Body of pancreas (tissue), 4 donors: ENCODE data around the gene TMC1. TPM values are rescaled to one million over a fixed set of nuclear protein-coding genes. Genes with fewer than 3 reads are reported as not detected.

Source experiments
- ATAC-seq: fragments of 150-250 bp; one replicate; pipeline ENCODE4 v1.9.1; 2016
- DNase-seq, 4 donors: peaks; one replicate each; pipeline ENCODE4 v3.0.0-alpha.2; 2019
- H3K27ac ChIP-seq, 4 donors: fragments of 200-600 bp; sonication (generic); 1 replicate in 3 of 4; 2 replicates in 1 of 4; pipeline versions ENCODE4 v1.5.1 to v1.6.1; 2016 to 2019; ENCODE audit warnings: mild to moderate bottlenecking in 1 of 4, mixed read lengths in 1 of 4, moderate library complexity in 1 of 4
- H3K27me3 ChIP-seq, 2 donors: fragments of 200-600 bp; sonication (generic); one replicate each; pipeline ENCODE4 v1.6.0; 2016; ENCODE audit warnings: mild to moderate bottlenecking in 1 of 2
- H3K36me3 ChIP-seq, 2 donors: fragments of 200-600 bp; sonication (generic); replicated peaks in 1 of 2; 2 replicates each; pipeline ENCODE4 v1.5.1; 2016; ENCODE audit warnings: low read depth in 2 of 2; ENCODE audit not compliant: insufficient read depth in 1 of 2
- H3K4me1 ChIP-seq: fragments of 200-600 bp; sonication (generic); one replicate; pipeline ENCODE4 v1.6.0; 2016
- H3K4me3 ChIP-seq, 2 donors: fragments of 200-600 bp; sonication (generic); 1 replicate in 1 of 2; 2 replicates in 1 of 2; pipeline ENCODE4 v1.5.1; 2016 to 2019
- H3K9me3 ChIP-seq, 3 donors: fragments of 200-600 bp; sonication (generic); 1 replicate in 2 of 3; 2 replicates in 1 of 3; pipeline ENCODE4 v1.5.1; 2016
- CTCF ChIP-seq, 7 experiments: fragments of 450-650 bp in 4 of 7; fragments of 200-600 bp in 3 of 7; sonication (generic) in 3 of 7; IDR thresholded peaks; one replicate each; pipeline ENCODE4 v1.5.1; 2016 to 2019; ENCODE audit warnings: antibody characterized with exemption in 7 of 7
- POLR2A ChIP-seq, 3 donors: fragments of 450-650 bp; IDR thresholded peaks; one replicate each; pipeline ENCODE4 v1.6.1; 2016; ENCODE audit warnings: antibody characterized with exemption in 3 of 3, mild to moderate bottlenecking in 2 of 3
- WGBS, 2 donors: methylation state at CpG; one replicate each; pipeline ENCODE4 v1.1.5; 2017; 5-methylcytosine and 5-hydroxymethylcytosine counted together
- intact Hi-C: fragments of 100-400 bp; cut with DNase I; formaldehyde crosslinking; loops from one replicate; pipeline ENCODE4 v1.15.1; 2023
- total RNA-seq, 2 donors: library from RNA; depleted of rRNA; stranded (reverse); fragments of >200 nt; gene quantifications; one replicate each; pipeline ENCODE4 v1.1.0, GENCODE V29; 2016

TMC1 gene
- total RNA-seq, 2 donors from 2014 or later, result not detected

- no peaks in the 10 kb centered on the region for H3K9me3 ChIP-seq
- WGBS, 2 donors, result 69 to 84% methylated on average over 2 of the region's 2 CpGs
- no peaks in the 10 kb centered on the region for H3K36me3 ChIP-seq
- ATAC-seq (no peak), DNase-seq (no peak)
- peak in 3 of 7 experiments; percentile 5 to 21 (median 15) for TF ChIP-seq CTCF (IDR thresholded peaks at IDR 0.05)
- no peak for TF ChIP-seq POLR2A (IDR thresholded peaks at IDR 0.05)
- no peak overlapping the region for H3K4me3 ChIP-seq
- no peaks in the 10 kb centered on the region for H3K27me3 ChIP-seq
- H3K27ac ChIP-seq, result no peak overlapping the region
- H3K4me1 ChIP-seq, result no peaks in the 10 kb centered on the region
- intact Hi-C loops, result no loop called here
These were observed 286.5 kb downstream of the TMC1 start for GRCh38 chr9:72807765-72808445.

GRCh38 chr9:72808446-72808768 lies 287.0 kb downstream of the TMC1 start:
- TF ChIP-seq CTCF (IDR thresholded peaks at IDR 0.05), result no peak
- no peak for TF ChIP-seq POLR2A (IDR thresholded peaks at IDR 0.05)
- no peak for ATAC-seq
- WGBS, 2 donors, result 46 to 50% methylated on average over 2 of the region's 2 CpGs
- Histone ChIP-seq H3K27ac (no peak overlapping the region), H3K27me3 (no peaks in the 10 kb centered on the region), H3K9me3 (no peaks in the 10 kb centered on the region), H3K4me1 (peaks cover 2% of the 10 kb centered on the region), H3K4me3 (no peak overlapping the region), H3K36me3 (no peaks in the 10 kb centered on the region)
- intact Hi-C loops, result no loop called here
- no peak for DNase-seq

- Histone ChIP-seq H3K27ac (no peak overlapping the region), H3K27me3 (no peaks in the 10 kb centered on the region), H3K36me3 (no peaks in the 10 kb centered on the region), H3K9me3 (no peaks in the 10 kb centered on the region), H3K4me1 (peaks cover 14% of the 10 kb centered on the region), H3K4me3 (no peak overlapping the region)
- no peak for ATAC-seq
- WGBS, 2 donors, result 74 to 83% methylated on average over 3 of the region's 3 CpGs
- no peak for TF ChIP-seq CTCF (IDR thresholded peaks at IDR 0.05)
- TF ChIP-seq POLR2A (IDR thresholded peaks at IDR 0.05), result no peak
- intact Hi-C loops, result no loop called here
- no peak for DNase-seq
These were observed 288.2 kb downstream of the TMC1 start for GRCh38 chr9:72809586-72809985.

- H3K36me3 ChIP-seq, result no peaks in the 10 kb centered on the region
- no peaks in the 10 kb centered on the region for H3K9me3 ChIP-seq
- WGBS, 2 donors, result 47 to 87% methylated on average over 2 of the region's 2 CpGs
- DNase-seq (no peak), ATAC-seq (no peak)
- intact Hi-C loops, result loop anchor here (10.0 kb wide), 2 partner anchors 208 to 778 kb away; no protein-coding TSS in a partner anchor
- peaks cover 14% of the 10 kb centered on the region for H3K4me1 ChIP-seq
- H3K27ac ChIP-seq, result no peak overlapping the region
- no peaks in the 10 kb centered on the region for H3K27me3 ChIP-seq
- TF ChIP-seq POLR2A (IDR thresholded peaks at IDR 0.05), result no peak
- TF ChIP-seq CTCF (IDR thresholded peaks at IDR 0.05), result no peak
- no peak overlapping the region for H3K4me3 ChIP-seq
These were observed 291.2 kb downstream of the TMC1 start for GRCh38 chr9:72812559-72813111.

- Histone ChIP-seq H3K27ac (no peak overlapping the region), H3K4me3 (no peak overlapping the region), H3K36me3 (no peaks in the 10 kb centered on the region), H3K27me3 (no peaks in the 10 kb centered on the region), H3K9me3 (no peaks in the 10 kb centered on the region), H3K4me1 (peaks cover 14% of the 10 kb centered on the region)
- ATAC-seq (peak; percentile 53), DNase-seq (peak in 2 of 4 donors; percentile 13 to 35)
- intact Hi-C loops, result loop anchor here (10.0 kb wide), 2 partner anchors 209 to 779 kb away; no protein-coding TSS in a partner anchor
- TF ChIP-seq POLR2A (IDR thresholded peaks at IDR 0.05), result no peak
- TF ChIP-seq CTCF (IDR thresholded peaks at IDR 0.05), result no peak
These were observed 292.1 kb downstream of the TMC1 start for GRCh38 chr9:72813544-72813943.
